GM04503 (cell line): ENCODE measurements around the gene C1QTNF8.

ENCODE experiments used
- DNase-seq: peaks from one replicate; pipeline ENCODE4 v3.0.0-alpha.2; 2012; ENCODE audit warnings: low read depth

Gene C1QTNF8

GRCh38 chr16:1127971-1128715, 32.1 kb upstream of the C1QTNF8 start:
- DNase-seq = no peak

GRCh38 chr16:1127101-1127500, 31.1 kb upstream of the C1QTNF8 start:
- DNase-seq = no peak

GRCh38 chr16:1126586-1126985, 30.5 kb upstream of the C1QTNF8 start:
- no peak for DNase-seq

- DNase-seq = no peak
Measured at GRCh38 chr16:1126044-1126443, 30.0 kb upstream of the C1QTNF8 start.

GRCh38 chr16:1125471-1125870, 29.4 kb upstream of the C1QTNF8 start:
- DNase-seq = no peak

- DNase-seq = no peak
Measured at GRCh38 chr16:1124795-1125194, 28.8 kb upstream of the C1QTNF8 start.

- DNase-seq = no peak
Measured at GRCh38 chr16:1124291-1124690, 28.2 kb upstream of the C1QTNF8 start.

- no peak for DNase-seq
Measured at GRCh38 chr16:1123525-1124230, 27.6 kb upstream of the C1QTNF8 start.

- DNase-seq = no peak
Measured at GRCh38 chr16:1122398-1122765, 26.3 kb upstream of the C1QTNF8 start.

GRCh38 chr16:1121601-1122397, 25.8 kb upstream of the C1QTNF8 start:
- DNase-seq = no peak

GRCh38 chr16:1121009-1121408, 25.0 kb upstream of the C1QTNF8 start:
- no peak for DNase-seq

- no peak for DNase-seq
Measured at GRCh38 chr16:1120577-1120941, 24.5 kb upstream of the C1QTNF8 start.

GRCh38 chr16:1119766-1120576, 23.9 kb upstream of the C1QTNF8 start:
- no peak for DNase-seq

GRCh38 chr16:1119129-1119528, 23.1 kb upstream of the C1QTNF8 start:
- no peak for DNase-seq

GRCh38 chr16:1117926-1118325, 21.9 kb upstream of the C1QTNF8 start:
- DNase-seq = no peak

GRCh38 chr16:1117176-1117900, 21.3 kb upstream of the C1QTNF8 start:
- no peak for DNase-seq

GRCh38 chr16:1116693-1117077, 20.6 kb upstream of the C1QTNF8 start:
- DNase-seq = no peak

- no peak for DNase-seq
Measured at GRCh38 chr16:1113889-1114526, 18.0 kb upstream of the C1QTNF8 start.

- DNase-seq = no peak
Measured at GRCh38 chr16:1113489-1113888, 17.4 kb upstream of the C1QTNF8 start.

GRCh38 chr16:1112506-1113184, 16.6 kb upstream of the C1QTNF8 start:
- DNase-seq = no peak
